Testis (tissue), 2 donors: Measurements from ENCODE around the gene CDYL.

ENCODE experiments used
- POLR2A ChIP-seq: fragments of 450-650 bp; IDR thresholded peaks from one replicate; pipeline ENCODE4 v1.6.1; 2017; ENCODE audit warnings: antibody characterized with exemption, mild to moderate bottlenecking, moderate library complexity
- TF ChIP-seq, protein P1 (sequence below), 3 experiments: fragments of 450-650 bp in 2 of 3; fragments of 200-600 bp in 1 of 3; sonication (generic) in 1 of 3; IDR thresholded peaks; one replicate each; pipeline ENCODE4 v1.5.1; 2016 to 2019; ENCODE audit warnings: antibody characterized with exemption in 3 of 3, mild to moderate bottlenecking in 2 of 3, moderate library complexity in 1 of 3

DNA sequence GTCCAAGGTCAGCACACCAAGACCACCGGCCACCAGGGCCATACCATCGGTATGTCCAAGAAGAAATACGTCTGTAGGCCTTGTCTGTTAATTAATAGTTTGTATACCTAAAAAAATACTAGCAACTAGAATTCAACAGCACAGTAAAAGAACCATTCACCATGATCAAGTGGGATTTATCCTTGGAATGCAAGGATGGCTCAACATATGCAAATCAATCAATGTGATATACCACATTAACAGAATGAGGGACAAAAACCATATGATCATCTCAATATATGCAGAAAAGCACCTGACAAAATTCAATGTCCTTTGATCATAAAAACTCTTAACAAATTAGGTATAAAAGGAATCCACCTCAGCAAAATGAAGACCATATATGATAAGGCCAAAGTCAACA lies 203.2 kb downstream of the CDYL start:
- TF ChIP-seq, protein P1, sequence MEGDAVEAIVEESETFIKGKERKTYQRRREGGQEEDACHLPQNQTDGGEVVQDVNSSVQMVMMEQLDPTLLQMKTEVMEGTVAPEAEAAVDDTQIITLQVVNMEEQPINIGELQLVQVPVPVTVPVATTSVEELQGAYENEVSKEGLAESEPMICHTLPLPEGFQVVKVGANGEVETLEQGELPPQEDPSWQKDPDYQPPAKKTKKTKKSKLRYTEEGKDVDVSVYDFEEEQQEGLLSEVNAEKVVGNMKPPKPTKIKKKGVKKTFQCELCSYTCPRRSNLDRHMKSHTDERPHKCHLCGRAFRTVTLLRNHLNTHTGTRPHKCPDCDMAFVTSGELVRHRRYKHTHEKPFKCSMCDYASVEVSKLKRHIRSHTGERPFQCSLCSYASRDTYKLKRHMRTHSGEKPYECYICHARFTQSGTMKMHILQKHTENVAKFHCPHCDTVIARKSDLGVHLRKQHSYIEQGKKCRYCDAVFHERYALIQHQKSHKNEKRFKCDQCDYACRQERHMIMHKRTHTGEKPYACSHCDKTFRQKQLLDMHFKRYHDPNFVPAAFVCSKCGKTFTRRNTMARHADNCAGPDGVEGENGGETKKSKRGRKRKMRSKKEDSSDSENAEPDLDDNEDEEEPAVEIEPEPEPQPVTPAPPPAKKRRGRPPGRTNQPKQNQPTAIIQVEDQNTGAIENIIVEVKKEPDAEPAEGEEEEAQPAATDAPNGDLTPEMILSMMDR (IDR thresholded peaks at IDR 0.05) = no peak
- TF ChIP-seq POLR2A = no peak
